Measurements from ENCODE around the gene SEMA5A.

SEMA5A gene

DNA sequence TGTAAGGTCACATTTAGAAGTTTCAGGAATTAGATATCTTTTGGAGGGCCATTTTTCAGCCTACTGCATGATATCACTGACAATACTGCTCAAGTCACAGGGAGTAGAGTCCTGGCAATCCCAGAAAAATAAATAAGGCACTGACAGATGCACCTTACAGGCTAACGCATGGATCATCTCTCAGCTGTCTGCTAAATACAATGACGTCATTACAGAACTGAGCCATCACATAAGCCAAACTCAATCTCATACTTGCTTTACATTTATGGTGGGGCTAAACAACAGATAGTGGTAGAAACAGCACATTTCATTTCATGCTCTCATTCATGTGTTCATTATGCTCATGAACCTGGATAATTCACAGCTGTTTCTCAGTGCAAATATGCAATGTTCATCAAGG is 243.7 kb downstream of the SEMA5A start (continued):
- TF ChIP-seq ZBTB21 (tag by site-specific recombination; IDR thresholded peaks at IDR 0.05) (peak; percentile 72), ZEB2 (tag by site-specific recombination; IDR thresholded peaks at IDR 0.05) (no peak)

DNA sequence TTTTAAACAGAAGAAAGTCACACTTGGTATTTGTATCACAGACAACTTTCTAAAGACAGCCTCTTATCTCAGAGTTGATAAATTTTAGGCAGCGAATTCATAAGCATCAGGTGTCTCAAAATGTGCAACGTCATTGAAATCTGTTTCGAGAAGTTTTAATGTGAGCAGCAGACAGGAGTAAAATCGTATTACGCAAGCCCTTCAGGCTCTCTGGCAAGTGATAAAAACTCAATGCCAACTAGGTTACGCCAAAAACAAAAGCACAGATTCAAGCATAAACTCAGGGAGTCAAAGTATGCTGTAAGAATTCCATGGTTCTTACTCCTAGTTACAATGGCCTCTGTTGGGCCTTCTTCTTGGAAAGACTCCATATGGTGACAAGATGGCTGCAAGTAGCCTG is 244.7 kb downstream of the SEMA5A start:
- ChIA-PET POLR2A (no interaction called here), CTCF (interaction anchor here (0.7 kb wide), 1 partner anchor 1273 kb away, joined by 3 read pairs; no protein-coding TSS in a partner anchor)
- Histone ChIP-seq H3K9me3 (ENCODE audit: control insufficient read depth, insufficient read depth, low read depth, low read length) (no peaks in the 10 kb centered on the region), H3K4me1 (ENCODE audit: control insufficient read depth, insufficient read depth, low read length) (no peaks in the 10 kb centered on the region), H3K4me3 (ENCODE audit: low read depth, low read length) (no peak overlapping the region), H3K27ac (ENCODE audit: extremely low read depth, low read depth, low read length) (no peak overlapping the region), H3K36me3 (ENCODE audit: control insufficient read depth in 2 of 2, insufficient read depth in 1 of 2, low read length in 2 of 2) (no peaks in the 10 kb centered on the region)
- TF ChIP-seq OVOL3 (tag by site-specific recombination; IDR thresholded peaks at IDR 0.05) (no peak), ZNF416 (tag by site-specific recombination; IDR thresholded peaks at IDR 0.05) (no peak), ZNF23 (tag by site-specific recombination; IDR thresholded peaks at IDR 0.05; ENCODE audit: borderline replicate concordance) (no peak), ZNF747 (tag by site-specific recombination; IDR thresholded peaks at IDR 0.05) (no peak), ZNF549 (tag by site-specific recombination; IDR thresholded peaks at IDR 0.05) (no peak), ZNF560 (tag by site-specific recombination; IDR thresholded peaks at IDR 0.05; ENCODE audit: borderline replicate concordance) (no peak), GLIS2 (tag by site-specific recombination; IDR thresholded peaks at IDR 0.05) (no peak), HOXA7 (CRISPR knock-in tag; IDR thresholded peaks at IDR 0.05; ENCODE audit: borderline replicate concordance) (no peak), SP7 (tag by site-specific recombination; IDR thresholded peaks at IDR 0.05) (no peak), ZNF335 (tag by site-specific recombination; conservative IDR thresholded peaks at IDR 0.05) (no peak), KLF10 (tag by site-specific recombination; IDR thresholded peaks at IDR 0.05) (no peak), ZNF24 (tag by site-specific recombination; IDR thresholded peaks at IDR 0.05) (no peak)
- TF ChIP-seq, protein P1, sequence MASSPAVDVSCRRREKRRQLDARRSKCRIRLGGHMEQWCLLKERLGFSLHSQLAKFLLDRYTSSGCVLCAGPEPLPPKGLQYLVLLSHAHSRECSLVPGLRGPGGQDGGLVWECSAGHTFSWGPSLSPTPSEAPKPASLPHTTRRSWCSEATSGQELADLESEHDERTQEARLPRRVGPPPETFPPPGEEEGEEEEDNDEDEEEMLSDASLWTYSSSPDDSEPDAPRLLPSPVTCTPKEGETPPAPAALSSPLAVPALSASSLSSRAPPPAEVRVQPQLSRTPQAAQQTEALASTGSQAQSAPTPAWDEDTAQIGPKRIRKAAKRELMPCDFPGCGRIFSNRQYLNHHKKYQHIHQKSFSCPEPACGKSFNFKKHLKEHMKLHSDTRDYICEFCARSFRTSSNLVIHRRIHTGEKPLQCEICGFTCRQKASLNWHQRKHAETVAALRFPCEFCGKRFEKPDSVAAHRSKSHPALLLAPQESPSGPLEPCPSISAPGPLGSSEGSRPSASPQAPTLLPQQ (tag by site-specific recombination; IDR thresholded peaks at IDR 0.05), result no peak
- TF ChIP-seq, protein P2, sequence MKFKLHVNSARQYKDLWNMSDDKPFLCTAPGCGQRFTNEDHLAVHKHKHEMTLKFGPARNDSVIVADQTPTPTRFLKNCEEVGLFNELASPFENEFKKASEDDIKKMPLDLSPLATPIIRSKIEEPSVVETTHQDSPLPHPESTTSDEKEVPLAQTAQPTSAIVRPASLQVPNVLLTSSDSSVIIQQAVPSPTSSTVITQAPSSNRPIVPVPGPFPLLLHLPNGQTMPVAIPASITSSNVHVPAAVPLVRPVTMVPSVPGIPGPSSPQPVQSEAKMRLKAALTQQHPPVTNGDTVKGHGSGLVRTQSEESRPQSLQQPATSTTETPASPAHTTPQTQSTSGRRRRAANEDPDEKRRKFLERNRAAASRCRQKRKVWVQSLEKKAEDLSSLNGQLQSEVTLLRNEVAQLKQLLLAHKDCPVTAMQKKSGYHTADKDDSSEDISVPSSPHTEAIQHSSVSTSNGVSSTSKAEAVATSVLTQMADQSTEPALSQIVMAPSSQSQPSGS (tag by site-specific recombination; IDR thresholded peaks at IDR 0.05; ENCODE audit: low read depth), result no peak
- TF ChIP-seq, protein P3, sequence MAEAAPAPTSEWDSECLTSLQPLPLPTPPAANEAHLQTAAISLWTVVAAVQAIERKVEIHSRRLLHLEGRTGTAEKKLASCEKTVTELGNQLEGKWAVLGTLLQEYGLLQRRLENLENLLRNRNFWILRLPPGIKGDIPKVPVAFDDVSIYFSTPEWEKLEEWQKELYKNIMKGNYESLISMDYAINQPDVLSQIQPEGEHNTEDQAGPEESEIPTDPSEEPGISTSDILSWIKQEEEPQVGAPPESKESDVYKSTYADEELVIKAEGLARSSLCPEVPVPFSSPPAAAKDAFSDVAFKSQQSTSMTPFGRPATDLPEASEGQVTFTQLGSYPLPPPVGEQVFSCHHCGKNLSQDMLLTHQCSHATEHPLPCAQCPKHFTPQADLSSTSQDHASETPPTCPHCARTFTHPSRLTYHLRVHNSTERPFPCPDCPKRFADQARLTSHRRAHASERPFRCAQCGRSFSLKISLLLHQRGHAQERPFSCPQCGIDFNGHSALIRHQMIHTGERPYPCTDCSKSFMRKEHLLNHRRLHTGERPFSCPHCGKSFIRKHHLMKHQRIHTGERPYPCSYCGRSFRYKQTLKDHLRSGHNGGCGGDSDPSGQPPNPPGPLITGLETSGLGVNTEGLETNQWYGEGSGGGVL (tag by site-specific recombination; IDR thresholded peaks at IDR 0.05), result no peak

DNA sequence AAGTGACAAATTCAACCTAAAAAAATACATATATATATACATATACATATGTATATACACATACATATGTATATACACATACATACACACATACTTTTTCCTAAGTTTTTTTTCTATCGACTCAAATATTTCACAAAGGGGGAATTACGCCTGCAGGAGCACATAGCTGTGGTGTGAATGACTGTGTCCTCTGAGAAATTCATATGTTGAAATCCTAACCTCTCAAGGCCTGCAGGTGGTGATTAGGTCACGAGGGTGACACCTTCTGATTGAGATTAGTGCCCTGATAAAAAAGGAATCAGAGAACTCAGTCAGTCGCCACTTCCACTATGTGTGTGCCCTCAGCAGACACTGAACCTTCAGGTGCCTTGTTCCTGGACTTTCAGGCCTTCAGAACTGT is 248.7 kb downstream of the SEMA5A start:
- H3K4me3 ChIP-seq (ENCODE audit: low read depth, low read length), result no peak overlapping the region
- no peaks in the 10 kb centered on the region for H3K9me3 ChIP-seq (ENCODE audit: control insufficient read depth, insufficient read depth, low read depth, low read length)
- no peaks in the 10 kb centered on the region for H3K36me3 ChIP-seq (ENCODE audit: control insufficient read depth in 2 of 2, insufficient read depth in 1 of 2, low read length in 2 of 2)
- ChIA-PET POLR2A (no interaction called here), CTCF (interaction anchor here (0.5 kb wide), 1 partner anchor 28 kb away, joined by 3 read pairs; no protein-coding TSS in a partner anchor)
- H3K4me1 ChIP-seq (ENCODE audit: control insufficient read depth, insufficient read depth, low read length), result no peaks in the 10 kb centered on the region
- no peak overlapping the region for H3K27ac ChIP-seq (ENCODE audit: extremely low read depth, low read depth, low read length)
- TF ChIP-seq, protein P4, sequence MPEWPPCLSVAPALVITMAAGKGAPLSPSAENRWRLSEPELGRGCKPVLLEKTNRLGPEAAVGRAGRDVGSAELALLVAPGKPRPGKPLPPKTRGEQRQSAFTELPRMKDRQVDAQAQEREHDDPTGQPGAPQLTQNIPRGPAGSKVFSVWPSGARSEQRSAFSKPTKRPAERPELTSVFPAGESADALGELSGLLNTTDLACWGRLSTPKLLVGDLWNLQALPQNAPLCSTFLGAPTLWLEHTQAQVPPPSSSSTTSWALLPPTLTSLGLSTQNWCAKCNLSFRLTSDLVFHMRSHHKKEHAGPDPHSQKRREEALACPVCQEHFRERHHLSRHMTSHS (tag by site-specific recombination; IDR thresholded peaks at IDR 0.05), result no peak
- TF ChIP-seq YY1 (tag by site-specific recombination; IDR thresholded peaks at IDR 0.05), result no peak
- TF ChIP-seq, protein P5, sequence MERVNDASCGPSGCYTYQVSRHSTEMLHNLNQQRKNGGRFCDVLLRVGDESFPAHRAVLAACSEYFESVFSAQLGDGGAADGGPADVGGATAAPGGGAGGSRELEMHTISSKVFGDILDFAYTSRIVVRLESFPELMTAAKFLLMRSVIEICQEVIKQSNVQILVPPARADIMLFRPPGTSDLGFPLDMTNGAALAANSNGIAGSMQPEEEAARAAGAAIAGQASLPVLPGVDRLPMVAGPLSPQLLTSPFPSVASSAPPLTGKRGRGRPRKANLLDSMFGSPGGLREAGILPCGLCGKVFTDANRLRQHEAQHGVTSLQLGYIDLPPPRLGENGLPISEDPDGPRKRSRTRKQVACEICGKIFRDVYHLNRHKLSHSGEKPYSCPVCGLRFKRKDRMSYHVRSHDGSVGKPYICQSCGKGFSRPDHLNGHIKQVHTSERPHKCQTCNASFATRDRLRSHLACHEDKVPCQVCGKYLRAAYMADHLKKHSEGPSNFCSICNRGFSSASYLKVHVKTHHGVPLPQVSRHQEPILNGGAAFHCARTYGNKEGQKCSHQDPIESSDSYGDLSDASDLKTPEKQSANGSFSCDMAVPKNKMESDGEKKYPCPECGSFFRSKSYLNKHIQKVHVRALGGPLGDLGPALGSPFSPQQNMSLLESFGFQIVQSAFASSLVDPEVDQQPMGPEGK (tag by site-specific recombination; IDR thresholded peaks at IDR 0.05), result no peak
- TF ChIP-seq, protein P3 (tag by site-specific recombination; IDR thresholded peaks at IDR 0.05), result no peak
- TF ChIP-seq, protein P6, sequence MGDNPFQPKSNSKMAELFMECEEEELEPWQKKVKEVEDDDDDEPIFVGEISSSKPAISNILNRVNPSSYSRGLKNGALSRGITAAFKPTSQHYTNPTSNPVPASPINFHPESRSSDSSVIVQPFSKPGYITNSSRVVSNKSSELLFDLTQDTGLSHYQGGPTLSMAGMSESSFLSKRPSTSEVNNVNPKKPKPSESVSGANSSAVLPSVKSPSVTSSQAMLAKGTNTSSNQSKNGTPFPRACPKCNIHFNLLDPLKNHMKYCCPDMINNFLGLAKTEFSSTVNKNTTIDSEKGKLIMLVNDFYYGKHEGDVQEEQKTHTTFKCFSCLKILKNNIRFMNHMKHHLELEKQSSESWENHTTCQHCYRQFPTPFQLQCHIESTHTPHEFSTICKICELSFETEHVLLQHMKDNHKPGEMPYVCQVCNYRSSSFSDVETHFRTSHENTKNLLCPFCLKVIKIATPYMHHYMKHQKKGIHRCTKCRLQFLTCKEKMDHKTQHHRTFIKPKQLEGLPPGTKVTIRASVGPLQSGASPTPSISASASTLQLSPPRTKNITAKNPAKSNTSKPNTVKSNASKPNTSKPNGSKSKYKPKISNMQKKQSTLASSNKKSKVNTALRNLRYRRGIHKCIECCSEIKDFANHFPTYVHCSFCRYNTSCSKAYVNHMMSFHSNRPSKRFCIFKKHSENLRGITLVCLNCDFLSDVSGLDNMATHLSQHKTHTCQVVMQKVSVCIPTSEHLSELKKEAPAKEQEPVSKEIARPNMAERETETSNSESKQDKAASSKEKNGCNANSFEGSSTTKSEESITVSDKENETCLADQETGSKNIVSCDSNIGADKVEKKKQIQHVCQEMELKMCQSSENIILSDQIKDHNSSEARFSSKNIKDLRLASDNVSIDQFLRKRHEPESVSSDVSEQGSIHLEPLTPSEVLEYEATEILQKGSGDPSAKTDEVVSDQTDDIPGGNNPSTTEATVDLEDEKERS (tag by site-specific recombination; IDR thresholded peaks at IDR 0.05), result no peak
